ENCODE results near the gene METTL1.
A peak's percentile ranks its signal among the peaks of the same experiment; 100 is the strongest.

The METTL1 gene

DNA sequence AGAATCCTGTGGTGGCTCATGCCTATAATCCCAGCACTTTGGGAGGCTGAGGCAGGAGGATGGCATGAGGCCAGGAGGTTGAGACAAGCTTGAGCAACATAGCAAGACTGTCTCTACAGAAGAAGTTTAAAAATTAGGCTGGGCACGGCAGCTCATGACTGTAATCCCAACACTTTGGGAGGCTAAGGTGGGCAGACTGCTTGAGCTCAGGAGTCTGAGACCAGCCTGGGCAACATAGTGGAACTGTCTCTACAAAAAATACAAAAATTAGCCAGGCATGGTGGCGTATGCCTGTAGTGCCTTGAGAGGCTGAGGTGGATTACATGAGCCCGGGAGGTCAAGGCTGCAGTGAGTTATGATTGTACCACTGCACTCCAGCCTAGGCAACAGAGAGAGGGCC, 4.0 kb downstream of the METTL1 start:
- Mint-ChIP-seq H3K4me1 (peaks cover 31 to 61% of the 10 kb centered on the region in 2 donors), H3K4me3 (no peak overlapping the region), H3K9me3 (no peaks in the 10 kb centered on the region), H3K36me3 (peaks cover 34 to 45% of the 10 kb centered on the region in 2 donors), H3K27me3 (peaks cover 14 to 31% of the 10 kb centered on the region in 2 donors), H3K27ac (no peak overlapping the region)
- no peak for DNase-seq
- ATAC-seq (replicated peaks): no peak

DNA sequence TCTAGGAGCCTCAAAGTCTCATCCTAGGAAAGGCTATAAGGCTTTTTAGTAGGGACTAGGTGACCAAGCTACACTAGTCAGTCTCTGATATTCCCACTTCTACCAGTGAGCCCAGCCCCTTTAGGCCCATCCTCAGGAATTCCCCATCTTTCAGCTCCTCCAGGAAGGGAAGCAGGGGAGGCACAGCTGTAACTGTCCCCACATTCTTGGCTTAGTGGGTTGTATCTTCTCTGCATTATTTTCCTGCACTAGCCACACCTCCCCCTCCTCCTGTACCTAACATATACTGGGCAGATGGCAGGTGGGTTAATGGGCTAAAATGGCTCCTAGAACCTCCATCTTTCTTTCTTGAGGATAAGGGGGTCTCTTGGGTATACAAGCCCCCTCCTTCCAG, 4.6 kb downstream of the METTL1 start:
- Mint-ChIP-seq H3K36me3 (peaks cover 33 to 43% of the 10 kb centered on the region in 2 donors), H3K4me3 (no peak overlapping the region), H3K27ac (no peak overlapping the region), H3K27me3 (peaks cover 12 to 31% of the 10 kb centered on the region in 2 donors), H3K9me3 (no peaks in the 10 kb centered on the region), H3K4me1 (peaks cover 30 to 58% of the 10 kb centered on the region in 2 donors)
- ATAC-seq (replicated peaks) (no peak), DNase-seq (no peak)

DNA sequence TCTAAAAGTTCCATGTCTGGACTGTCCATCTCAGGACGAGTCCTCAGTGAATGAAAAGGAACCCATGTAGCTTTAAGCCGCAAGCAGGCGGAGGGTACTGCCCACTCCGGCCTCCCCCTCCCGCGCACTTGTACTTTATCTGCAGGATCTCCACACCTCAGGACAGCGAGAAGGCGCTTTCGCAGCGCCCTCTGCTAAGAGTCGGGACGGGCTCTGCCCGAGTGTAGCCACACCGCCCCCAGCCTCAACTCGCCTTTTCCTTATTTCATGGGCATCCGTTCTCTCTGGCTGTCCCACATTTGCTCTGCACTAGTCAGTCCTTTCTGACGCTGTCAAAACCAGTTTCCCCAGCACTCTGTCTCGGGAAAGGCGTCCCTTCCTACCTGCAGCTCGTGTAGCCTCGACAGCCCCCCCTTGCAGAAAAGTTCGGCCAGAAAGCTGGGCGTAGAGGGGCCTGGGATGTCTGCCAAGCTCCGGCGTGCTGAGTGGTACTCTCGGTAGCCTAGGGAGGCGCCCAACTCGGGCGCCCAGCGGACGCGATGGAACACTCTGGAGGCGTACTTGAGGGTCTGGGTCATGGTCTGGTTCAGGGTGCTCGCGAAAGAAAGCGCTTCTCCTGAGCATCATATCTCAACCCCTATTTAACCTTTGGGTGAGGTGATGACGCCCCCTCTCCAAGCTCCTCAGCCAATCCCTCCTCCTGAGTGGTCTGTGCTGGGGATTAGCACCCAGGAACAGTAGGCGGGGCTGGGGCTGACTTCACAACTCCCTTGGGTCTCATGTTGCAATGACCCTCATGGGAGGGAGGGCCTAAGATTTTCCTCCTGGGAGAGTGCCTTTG, 5.2 kb downstream of the METTL1 start, which contains the start of gene CYP27B1:
TSS of gene CYP27B1 (minus strand) at position 615 of the 841 bp plus-strand sequence. CDS start at position 578, 37 bp downstream.
- H3K36me3 Mint-ChIP-seq: peaks cover 33 to 40% of the 10 kb centered on the region in 2 donors
- DNase-seq (no peak), ATAC-seq (replicated peaks) (peak; percentile 25 to 26)
- H3K27me3 Mint-ChIP-seq: peaks cover 12 to 31% of the 10 kb centered on the region in 2 donors
- peak within 1 kb of the TSS; percentile 89 to 94 for H3K4me3 Mint-ChIP-seq
- no peak within 1 kb of the TSS for H3K27ac Mint-ChIP-seq
- H3K4me1 Mint-ChIP-seq: peaks cover 28 to 55% of the 10 kb centered on the region in 2 donors
- no peaks in the 10 kb centered on the region for H3K9me3 Mint-ChIP-seq

DNA sequence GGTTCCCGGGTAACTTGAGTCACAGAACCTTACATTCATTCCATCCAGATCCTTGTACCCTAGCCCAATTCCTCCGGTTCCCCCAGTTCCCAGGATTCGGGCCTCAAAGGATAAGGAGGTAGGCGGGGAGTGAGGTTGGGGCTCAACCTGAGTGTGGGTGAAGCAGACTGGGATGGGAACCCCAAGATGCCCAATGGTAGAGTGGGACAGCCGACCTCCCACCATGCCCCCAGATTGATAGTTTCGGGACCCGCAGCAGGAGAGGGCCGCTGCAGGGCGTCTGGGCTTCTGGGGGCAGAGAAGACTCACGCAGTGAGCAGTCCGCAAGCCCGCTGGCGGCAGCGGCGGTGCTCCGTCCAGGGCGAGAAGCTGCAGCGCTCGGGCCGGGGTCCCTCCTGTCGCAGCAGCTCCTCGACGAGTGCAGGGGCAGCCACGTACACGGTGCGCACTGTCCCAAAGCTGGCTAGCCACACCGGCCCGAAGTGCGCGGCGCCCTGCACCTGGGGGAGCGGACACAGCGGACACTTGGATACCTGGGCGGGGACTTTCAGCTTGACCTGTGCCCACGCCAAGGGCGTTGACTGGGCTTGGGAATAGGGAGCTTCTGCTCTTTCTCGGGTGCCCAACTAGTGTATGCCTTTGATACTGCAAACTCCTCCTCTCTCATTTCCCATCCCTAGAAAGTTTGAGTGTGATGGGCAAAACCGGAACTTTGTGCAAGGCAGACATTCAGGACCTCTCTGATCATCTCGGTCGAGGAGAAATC, 6.0 kb downstream of the METTL1 start:
- peak overlapping the region; percentile 89 to 94 for H3K4me3 Mint-ChIP-seq
- no peaks in the 10 kb centered on the region for H3K9me3 Mint-ChIP-seq
- H3K4me1 Mint-ChIP-seq: peaks cover 24 to 54% of the 10 kb centered on the region in 2 donors
- peaks cover 12 to 31% of the 10 kb centered on the region in 2 donors for H3K27me3 Mint-ChIP-seq
- peaks cover 33 to 41% of the 10 kb centered on the region in 2 donors for H3K36me3 Mint-ChIP-seq
- ATAC-seq (replicated peaks) (peak; percentile 15 to 29), DNase-seq (no peak)
- peak overlapping the region; percentile 63 for H3K27ac Mint-ChIP-seq

DNA sequence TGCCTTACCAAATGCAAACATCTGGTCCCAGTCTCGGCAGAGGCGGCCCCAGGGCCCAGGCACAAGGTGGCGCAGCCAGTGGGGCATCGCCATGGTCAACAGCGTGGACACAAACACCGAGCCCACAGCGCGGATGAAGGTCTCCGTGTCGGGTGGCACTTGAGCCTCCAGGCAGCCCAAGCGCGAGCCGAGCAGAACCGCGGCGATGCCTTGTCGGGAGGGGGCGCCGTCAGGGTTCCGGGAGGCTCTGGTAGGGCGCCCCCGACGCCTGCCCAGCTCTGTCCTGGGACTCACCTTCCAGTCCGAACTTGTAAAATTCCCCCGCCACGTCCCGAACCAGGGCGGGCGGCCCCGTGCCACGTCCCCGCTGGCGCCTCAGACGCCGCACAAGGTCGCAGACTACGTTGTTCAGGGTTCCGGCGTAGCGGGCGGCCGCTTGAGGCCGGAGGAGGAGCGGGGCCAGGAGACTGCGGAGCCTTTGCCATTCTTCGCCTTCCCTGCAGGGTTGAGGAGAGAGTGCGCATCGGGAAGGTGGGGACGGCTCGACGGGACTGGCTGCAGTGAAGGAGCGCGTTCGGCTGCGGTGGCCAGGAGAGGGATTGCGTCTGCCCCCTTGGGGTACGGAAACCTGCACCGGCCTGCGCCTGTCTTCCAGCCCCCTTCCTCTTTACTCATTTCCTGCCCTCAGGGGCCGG, 6.8 kb downstream of the METTL1 start:
- Mint-ChIP-seq H3K27ac (peak overlapping the region; percentile 63), H3K9me3 (no peaks in the 10 kb centered on the region), H3K4me3 (peak overlapping the region; percentile 89 to 94), H3K27me3 (peaks cover 12 to 31% of the 10 kb centered on the region in 2 donors), H3K4me1 (peaks cover 19 to 54% of the 10 kb centered on the region in 2 donors), H3K36me3 (peaks cover 30 to 36% of the 10 kb centered on the region in 2 donors)
- ATAC-seq (replicated peaks) (peak; percentile 68 to 73), DNase-seq (no peak)

DNA sequence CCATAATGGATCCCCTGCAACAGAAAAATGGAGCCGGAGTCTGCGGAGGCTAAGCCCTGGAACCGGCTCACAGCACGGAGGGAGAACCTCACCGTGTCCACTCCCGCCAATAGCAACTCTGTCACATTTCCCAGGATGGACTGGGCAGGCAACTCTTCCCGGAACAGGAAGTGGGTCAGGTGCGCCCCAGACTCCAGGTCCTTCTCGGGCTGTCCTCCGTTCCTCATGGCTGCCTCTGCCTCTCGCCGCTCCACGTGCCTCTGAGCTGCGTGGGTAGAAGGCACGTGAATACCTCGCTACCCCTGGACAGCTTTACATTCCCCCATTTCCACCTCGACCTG, 7.3 kb downstream of the METTL1 start:
- no peak for DNase-seq
- Mint-ChIP-seq H3K36me3 (peaks cover 26 to 35% of the 10 kb centered on the region in 2 donors), H3K4me3 (peak overlapping the region; percentile 89 to 94), H3K27me3 (peaks cover 12 to 31% of the 10 kb centered on the region in 2 donors), H3K9me3 (no peaks in the 10 kb centered on the region), H3K4me1 (peaks cover 21 to 54% of the 10 kb centered on the region in 2 donors), H3K27ac (peak overlapping the region; percentile 63)
- ATAC-seq (replicated peaks): peak; percentile 28 to 36

DNA sequence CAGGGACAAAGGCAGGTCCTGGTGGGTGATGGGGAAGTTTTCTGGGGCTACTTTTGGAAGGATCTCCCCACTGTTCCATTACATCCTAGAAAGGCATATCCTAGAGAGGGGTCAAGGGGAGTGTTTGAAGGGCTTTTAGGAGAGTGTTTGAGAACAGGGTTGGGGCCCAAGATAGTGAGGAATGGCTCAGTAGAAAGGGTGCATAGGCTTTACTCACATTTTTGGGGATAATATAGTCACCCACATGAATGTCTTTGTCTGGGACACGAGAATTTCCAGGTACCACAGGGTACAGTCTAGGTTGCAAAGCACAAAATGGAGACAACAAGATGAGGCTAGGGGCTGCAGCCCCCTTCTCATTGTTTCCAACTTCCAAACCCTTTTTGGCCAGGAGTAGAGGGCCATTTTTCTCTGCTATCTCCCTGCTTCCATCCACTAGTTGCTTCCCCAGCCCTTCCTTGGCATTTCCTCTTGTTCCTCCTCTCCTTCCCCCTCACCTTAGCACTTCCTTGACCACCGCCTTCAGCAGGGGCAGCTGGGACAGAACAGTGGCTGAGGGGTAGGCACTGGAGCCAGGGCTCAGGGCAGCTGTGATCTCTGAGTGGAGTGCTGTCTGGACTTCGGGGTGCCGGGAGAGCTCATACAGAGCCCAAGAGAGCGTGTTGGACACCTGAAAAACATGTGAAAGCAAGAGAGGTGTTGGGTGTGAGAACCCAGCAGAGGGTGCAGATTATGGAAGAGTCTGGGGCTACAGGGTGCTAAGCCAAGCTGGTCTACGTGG, 7.8 kb downstream of the METTL1 start:
- Mint-ChIP-seq H3K36me3 (peaks cover 26 to 35% of the 10 kb centered on the region in 2 donors), H3K27me3 (peaks cover 12 to 31% of the 10 kb centered on the region in 2 donors), H3K27ac (peak overlapping the region; percentile 26), H3K4me3 (peak overlapping the region; percentile 89 to 94), H3K4me1 (peaks cover 26 to 60% of the 10 kb centered on the region in 2 donors), H3K9me3 (no peaks in the 10 kb centered on the region)
- DNase-seq (no peak), ATAC-seq (replicated peaks) (no peak)

DNA sequence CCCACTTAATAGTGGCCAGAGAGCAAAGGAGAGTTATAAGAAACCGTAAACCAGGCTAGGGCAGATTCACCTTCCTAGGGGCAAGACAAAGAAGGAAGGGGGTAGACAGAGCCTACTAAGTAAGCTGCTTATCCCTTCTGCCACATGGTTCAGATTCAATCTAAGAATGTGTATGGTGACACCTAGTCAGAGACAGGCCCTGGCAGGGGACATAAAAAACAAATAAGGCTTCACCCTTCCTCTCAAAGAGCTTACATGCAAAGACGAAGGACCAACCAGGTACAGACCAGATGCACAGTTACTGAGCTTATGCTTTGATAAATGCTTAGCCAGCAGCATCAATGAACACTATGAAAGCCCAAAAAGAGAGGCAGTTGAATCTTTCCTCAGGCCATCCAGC, 9.4 kb downstream of the METTL1 start:
- no peak overlapping the region for H3K27ac Mint-ChIP-seq
- peaks cover 27 to 66% of the 10 kb centered on the region in 2 donors for H3K4me1 Mint-ChIP-seq
- ATAC-seq (replicated peaks) (no peak), DNase-seq (no peak)
- peaks cover 16 to 27% of the 10 kb centered on the region in 2 donors for H3K36me3 Mint-ChIP-seq
- peaks cover 12 to 29% of the 10 kb centered on the region in 2 donors for H3K27me3 Mint-ChIP-seq
- H3K9me3 Mint-ChIP-seq: no peaks in the 10 kb centered on the region
- H3K4me3 Mint-ChIP-seq: no peak overlapping the region

DNA sequence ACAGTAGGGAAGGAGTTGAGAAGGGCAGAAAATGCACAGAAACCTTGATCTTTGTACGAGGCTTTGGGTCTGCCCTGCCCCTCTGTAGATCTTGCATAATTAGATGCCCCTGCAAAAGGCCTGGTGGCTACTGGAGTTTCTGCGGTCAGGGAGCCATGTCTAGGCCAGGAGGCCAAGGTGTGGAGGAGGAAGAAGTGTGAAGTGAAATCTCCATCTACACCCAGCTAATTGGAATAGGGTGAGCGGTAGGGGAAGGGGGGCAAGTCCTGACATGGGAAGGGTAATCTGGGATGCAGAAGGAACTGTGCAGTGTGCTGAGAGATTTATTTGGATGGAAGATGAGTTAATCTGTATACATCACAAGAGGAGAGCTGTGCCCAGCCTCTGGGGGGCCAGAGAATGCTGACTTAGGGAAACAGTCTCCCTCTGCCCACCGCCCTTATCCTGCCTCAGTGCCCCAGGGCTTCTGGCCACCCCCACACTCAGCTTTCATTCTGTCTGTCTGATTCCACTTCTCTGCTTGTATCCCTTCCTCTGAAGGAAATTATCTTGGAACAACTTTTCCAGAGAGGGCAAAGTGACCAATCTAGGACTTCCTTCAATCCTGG, 10.4 kb downstream of the METTL1 start:
- Mint-ChIP-seq H3K27me3 (peaks cover 9 to 19% of the 10 kb centered on the region in 2 donors), H3K9me3 (no peaks in the 10 kb centered on the region), H3K27ac (peak overlapping the region; percentile 70), H3K4me1 (peaks cover 31 to 64% of the 10 kb centered on the region in 2 donors), H3K36me3 (peaks cover 18 to 30% of the 10 kb centered on the region in 2 donors), H3K4me3 (no peak overlapping the region)
- no peak for DNase-seq
- no peak for ATAC-seq (replicated peaks)

DNA sequence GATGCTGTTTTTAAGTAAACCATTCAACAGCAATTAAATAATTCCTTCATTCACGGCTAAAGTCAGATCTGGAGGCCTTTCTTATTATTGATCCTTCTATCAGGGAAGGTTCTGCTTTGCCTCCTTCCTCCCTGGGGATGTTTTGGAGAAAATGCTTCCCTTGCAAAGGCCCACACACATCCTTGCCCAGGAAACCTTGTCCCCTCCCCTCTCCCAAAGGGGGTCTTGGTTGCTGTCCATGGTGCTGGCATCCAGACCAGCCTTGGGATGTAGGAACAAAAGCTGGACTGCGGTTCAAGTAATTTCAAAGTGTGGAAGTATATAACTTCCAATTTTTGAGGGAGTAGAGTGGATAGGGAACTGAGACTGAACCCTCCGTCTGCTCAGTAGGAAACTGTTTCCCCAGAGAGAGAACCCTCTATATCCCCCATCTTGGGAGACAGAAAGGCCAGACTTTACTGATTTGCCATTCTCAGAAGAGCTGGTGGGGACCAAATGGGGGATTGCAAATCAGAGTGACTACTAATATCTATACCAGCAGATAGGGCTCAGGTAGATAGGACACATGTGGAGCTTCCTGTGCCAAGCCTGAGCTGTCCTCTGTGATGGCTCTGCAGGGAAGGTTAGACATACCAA, 11.4 kb downstream of the METTL1 start:
- DNase-seq: no peak
- Mint-ChIP-seq H3K27me3 (peaks cover 4 to 14% of the 10 kb centered on the region in 2 donors), H3K9me3 (no peaks in the 10 kb centered on the region), H3K4me3 (no peak overlapping the region), H3K4me1 (peaks cover 29 to 60% of the 10 kb centered on the region in 2 donors), H3K27ac (no peak overlapping the region), H3K36me3 (peaks cover 18 to 30% of the 10 kb centered on the region in 2 donors)
- no peak for ATAC-seq (replicated peaks)

DNA sequence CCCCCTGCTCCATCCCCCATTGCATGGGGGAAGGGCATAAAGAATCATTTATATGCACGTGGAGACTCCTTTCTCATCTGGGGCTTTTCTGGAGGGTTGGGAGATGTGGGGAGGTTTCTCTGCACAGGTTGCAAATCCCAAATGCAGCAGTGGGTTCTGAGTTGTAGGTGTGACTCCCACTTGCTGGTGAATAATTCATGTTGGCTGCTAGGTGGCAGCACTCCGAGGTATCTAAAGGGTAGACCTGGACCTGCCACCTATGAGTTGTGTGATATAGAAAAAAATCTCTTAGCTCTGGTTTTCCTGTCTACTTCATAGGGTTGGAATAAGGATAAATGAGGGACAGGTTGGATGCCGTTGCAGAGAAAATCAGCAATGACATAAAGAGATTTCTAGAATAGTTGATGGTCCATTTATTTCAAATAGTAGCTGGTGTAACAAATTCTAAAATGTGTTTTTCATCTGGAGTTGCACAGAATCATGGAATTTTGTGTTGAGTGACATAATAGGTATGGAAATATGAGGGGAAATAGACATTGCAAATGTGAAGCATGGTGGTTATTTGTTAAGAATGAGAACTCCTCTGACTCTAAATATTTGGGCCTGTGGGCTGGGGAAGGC, 12.4 kb downstream of the METTL1 start:
- ATAC-seq (replicated peaks): peak; percentile 28 to 36
- peaks cover 16 to 30% of the 10 kb centered on the region in 2 donors for H3K36me3 Mint-ChIP-seq

DNA sequence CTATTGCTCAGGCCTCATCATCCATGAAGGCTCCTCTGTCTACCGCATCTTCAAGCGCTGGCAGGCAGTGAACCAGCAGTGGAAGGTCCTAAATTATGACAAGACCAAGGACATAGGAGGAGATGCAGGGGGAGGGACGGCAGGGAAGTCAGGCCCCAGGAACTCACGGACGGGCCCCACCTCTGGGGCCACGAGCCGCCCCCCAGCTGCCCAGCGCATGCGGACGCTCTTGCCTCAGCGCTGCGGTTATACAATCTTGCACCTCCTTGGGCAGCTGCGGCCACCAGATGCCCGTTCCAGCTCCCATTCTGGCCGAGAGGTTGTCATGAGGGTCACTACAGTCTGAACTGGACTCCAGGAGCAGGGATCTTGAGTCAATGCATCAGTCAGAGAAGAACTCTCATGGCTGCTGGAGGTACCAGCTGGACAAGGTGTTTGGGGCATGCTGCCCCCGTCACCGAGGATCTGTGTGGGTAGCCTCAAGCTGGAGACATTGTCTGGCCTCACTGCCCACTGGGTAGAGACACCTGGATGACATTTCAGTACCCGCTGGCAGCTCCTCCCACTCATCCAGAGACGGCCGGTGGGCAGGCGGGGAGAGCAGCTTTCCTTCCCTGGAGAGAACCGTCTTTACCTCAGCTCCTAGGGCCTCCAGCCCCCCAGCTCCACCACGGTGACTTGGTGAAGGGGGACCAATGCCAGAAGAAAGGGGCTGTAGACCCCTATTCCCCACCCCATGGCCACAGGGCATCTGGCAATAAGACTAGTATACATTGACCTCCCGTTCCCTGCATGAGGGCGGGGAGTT, 13.1 kb downstream of the METTL1 start:
- H3K27me3 Mint-ChIP-seq: no peaks in the 10 kb centered on the region
- peak overlapping the region in 1 of 2 donors; percentile 6 for H3K4me3 Mint-ChIP-seq
- peaks cover 16 to 30% of the 10 kb centered on the region in 2 donors for H3K36me3 Mint-ChIP-seq
- no peaks in the 10 kb centered on the region for H3K9me3 Mint-ChIP-seq
- no peak overlapping the region for H3K27ac Mint-ChIP-seq
- no peak for DNase-seq
- H3K4me1 Mint-ChIP-seq: peaks cover 28 to 59% of the 10 kb centered on the region in 2 donors
- no peak for ATAC-seq (replicated peaks)

More for the DNA sequence above, 12.4 kb downstream of the METTL1 start:
- Mint-ChIP-seq H3K4me1 (peaks cover 27 to 54% of the 10 kb centered on the region in 2 donors), H3K9me3 (no peaks in the 10 kb centered on the region), H3K27ac (no peak overlapping the region), H3K27me3 (peaks cover 0 to 4% of the 10 kb centered on the region in 2 donors), H3K4me3 (no peak overlapping the region)
- no peak for DNase-seq
